Endothelial cell of umbilical vein (primary cell): ENCODE measurements around the gene CD80.
"Not testable (repeated sequence)": the region's sequence is repeated elsewhere in the genome, so short reads cannot be mapped to it uniquely, and the experiment has no call there.

Experiments used
- CTCF ChIP-seq, 2 donors: IDR thresholded peaks; 1 replicate in 1 of 2; 2 replicates in 1 of 2; pipeline ENCODE4 v1.5.1; 2011; ENCODE audit warnings: low read length in 2 of 2, mild to moderate bottlenecking in 2 of 2, moderate library complexity in 2 of 2, control low read depth in 1 of 2, inconsistent platforms in 1 of 2, low read depth in 1 of 2; ENCODE audit not compliant: insufficient read depth in 1 of 2; ENCODE audit errors: extremely low read depth in 1 of 2
- EZH2 ChIP-seq: IDR thresholded peaks from 2 replicates; pipeline ENCODE4 v1.6.1; 2012; ENCODE audit warnings: borderline replicate concordance, low read depth, mild to moderate bottlenecking, moderate library complexity, low read length, inconsistent platforms; ENCODE audit not compliant: severe bottlenecking
- FOS ChIP-seq: IDR thresholded peaks from 2 replicates; pipeline ENCODE4 v1.6.1; 2011; ENCODE audit warnings: mild to moderate bottlenecking, low read length, moderate library complexity, borderline replicate concordance; ENCODE audit not compliant: insufficient read depth
- GATA2 ChIP-seq: IDR thresholded peaks from 2 replicates; pipeline ENCODE4 v1.7.0; 2011; ENCODE audit warnings: low read depth, mild to moderate bottlenecking, moderate library complexity, mixed read lengths, low read length; ENCODE audit not compliant: insufficient read length, insufficient read depth
- JUN ChIP-seq: IDR thresholded peaks from 2 replicates; pipeline ENCODE4 v1.6.1; 2011; ENCODE audit warnings: borderline replicate concordance, low read depth; ENCODE audit not compliant: insufficient read length, insufficient read depth
- MAX ChIP-seq: IDR thresholded peaks from 2 replicates; pipeline ENCODE4 v1.6.1; 2011; ENCODE audit not compliant: insufficient read depth, insufficient read length
- MYC ChIP-seq: IDR thresholded peaks from one replicate; pipeline ENCODE4 v1.6.1; 2011; ENCODE audit warnings: mild to moderate bottlenecking, low read depth, low read length
- POLR2A ChIP-seq: IDR thresholded peaks from 2 replicates; pipeline ENCODE4 v1.6.1; 2012; ENCODE audit warnings: low read depth, mild to moderate bottlenecking, control low read depth, low read length
- POLR2AphosphoS5 ChIP-seq: IDR thresholded peaks from 2 replicates; pipeline ENCODE4 v1.6.1; 2012; ENCODE audit warnings: low read depth, mild to moderate bottlenecking, control low read depth, low read length, moderate library complexity; ENCODE audit not compliant: insufficient read depth

DNA sequence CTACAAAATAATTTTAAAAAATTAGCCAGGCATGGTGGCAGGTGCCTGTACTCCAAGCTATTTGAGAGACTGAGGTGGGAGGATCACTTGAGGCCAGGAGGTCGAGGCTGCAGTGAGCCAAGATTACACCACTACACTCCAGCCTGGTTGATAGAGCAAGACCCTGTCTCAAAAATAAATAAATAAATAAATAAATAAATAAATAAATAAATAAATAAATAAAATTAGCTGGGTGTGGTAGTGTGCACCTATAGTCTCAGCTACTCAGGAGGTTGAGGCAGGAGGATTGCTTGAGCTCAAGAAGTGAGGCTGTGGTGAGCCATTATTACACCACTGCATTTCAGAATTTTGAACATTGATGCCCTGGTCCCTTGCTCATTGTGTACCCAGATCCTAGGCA, 35.5 kb upstream of the CD80 start:
- TF ChIP-seq CTCF (IDR thresholded peaks at IDR 0.05; ENCODE audit: extremely low read depth in 1 of 2, insufficient read depth in 1 of 2, low read depth in 1 of 2, low read length in 2 of 2); POLR2A; MAX; POLR2AphosphoS5; FOS; EZH2; JUN; MYC; GATA2: not testable (repeated sequence)
